DMS 273 treated with DMSO at 0.1 percent for 48 hours (cell line): ENCODE measurements around the gene JAKMIP1.
A peak's percentile ranks its signal among the peaks of the same experiment; 100 is the strongest.

Experiments used
- DNase-seq: peaks from one replicate; lab custom pipeline; 2025; lab: John Stamatoyannopoulos, UW

Gene JAKMIP1

DNA sequence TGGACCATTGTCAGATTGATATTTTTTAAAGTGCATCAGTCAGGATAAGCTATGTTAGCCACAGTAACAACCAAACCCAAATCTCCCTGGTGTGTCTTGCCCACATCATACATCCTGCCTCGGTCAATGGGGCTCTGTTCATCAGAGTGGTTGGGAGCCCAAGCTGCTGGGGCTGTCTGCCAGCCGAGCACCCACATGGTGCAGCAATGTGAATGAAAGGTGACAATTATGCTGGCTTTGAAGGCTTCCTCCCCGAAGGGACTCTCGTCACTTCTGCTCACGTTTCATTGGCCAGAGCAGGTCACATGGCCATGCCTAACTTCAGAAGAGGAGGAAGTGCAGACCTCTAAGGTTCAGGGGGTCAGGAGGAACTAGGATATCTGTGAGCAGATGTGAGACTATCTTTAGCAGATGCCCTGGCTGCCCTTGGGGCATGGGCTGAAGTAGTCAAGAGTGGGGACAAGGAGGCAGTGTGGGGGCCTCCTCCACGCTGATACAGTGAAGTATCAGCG is 1.3 kb upstream of the JAKMIP1 start:
- DNase-seq, result no peak

DNA sequence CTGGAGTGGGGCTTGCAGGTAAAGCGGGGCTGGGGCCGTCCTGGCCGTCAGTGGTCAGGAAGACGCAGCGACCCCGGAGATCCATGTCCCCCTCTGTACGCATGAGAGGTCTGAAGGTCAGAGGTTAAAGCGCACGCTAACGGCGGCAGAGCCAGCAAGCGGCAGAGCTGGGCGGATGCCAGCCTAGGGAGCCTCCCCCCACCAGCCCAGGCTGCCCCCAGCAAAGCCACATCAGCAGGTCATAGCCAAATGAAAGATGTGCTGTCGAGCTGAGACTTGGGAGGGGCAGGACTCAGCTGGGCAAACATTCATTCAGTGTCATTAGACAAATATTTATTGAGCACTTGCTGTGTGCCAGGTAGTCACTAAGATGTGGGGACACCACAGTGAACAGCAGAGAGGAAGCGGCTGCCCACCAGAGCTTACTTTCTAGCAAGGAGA is 593 bp upstream of the JAKMIP1 start:
- DNase-seq, result no peak

DNA sequence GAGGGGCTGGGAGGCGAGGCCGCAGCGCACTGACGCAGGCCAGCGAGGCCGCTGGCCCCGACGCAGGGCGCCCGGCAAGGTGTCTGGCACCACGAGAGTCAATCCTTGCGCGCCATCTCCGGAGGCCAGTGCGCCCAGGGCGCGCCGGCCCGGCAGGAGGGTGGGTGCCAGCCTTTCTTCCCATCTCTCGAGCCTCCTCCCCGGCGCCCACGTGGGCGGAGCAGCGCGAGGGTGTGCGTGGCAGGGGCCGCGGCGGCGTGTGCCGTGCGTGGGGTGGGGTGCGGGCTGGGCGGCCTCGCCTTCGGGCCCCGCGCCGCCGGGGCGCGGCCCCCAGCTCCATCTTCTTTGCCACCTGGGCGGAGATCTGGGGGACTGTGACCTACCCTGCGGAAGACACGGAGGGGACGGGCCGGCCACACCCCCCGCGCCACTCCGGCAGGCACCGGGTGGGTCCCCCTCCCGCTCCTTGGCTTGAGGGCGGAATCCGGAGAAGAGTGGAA is 877 bp downstream of the JAKMIP1 start:
- DNase-seq, result no peak

DNA sequence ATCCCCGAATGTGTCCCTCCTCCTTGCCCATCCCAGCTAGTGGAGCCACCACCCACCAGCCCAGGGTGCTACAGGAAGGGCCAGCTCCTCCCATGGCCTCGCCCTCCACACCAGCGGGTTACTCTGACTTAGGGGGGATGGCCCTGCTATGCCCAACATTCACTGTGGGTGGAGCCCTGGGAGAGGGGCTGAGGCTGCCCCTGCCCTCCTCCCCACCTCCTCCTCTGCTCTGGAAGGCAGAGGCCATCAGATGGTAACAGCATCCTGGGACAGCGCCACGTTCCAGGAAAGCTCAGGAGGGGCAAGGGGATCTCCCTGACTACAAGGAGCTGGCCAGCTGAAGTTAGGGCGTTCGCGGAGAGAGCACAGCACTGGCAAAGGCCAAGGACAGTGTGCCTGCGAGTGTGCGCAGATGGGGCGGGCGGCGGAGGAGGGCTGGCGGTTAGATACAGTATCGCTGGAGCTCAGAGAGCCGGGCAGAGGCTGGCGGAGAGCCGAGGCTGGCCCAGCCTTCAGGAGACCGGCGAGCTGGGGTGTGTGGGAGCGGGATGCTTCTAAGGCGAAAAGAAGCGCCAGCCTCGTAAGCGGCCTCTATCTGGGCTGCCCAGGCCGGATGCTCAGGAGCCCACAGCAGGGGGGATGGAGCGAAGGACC is 1.5 kb downstream of the JAKMIP1 start:
- DNase-seq, result no peak

DNA sequence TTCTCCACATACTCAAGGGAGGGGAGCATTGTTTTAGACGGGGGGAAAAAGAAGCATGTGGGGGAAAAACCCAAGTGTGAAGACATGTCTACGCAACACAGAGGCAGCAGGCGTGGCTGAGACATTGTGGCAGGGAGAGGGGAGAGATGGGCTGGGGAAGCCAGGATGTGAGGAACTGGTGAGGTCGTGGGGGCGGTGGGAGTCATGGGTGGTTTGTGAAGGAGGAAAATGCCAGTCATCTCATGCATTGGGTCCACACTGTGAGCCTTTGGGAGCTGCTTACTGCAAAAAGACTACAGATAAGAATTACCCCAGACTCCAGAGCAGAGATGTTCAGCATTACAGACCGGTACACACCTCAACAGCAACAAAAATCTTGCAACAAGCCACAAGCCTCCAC is 2.1 kb downstream of the JAKMIP1 start:
- DNase-seq, result no peak

DNA sequence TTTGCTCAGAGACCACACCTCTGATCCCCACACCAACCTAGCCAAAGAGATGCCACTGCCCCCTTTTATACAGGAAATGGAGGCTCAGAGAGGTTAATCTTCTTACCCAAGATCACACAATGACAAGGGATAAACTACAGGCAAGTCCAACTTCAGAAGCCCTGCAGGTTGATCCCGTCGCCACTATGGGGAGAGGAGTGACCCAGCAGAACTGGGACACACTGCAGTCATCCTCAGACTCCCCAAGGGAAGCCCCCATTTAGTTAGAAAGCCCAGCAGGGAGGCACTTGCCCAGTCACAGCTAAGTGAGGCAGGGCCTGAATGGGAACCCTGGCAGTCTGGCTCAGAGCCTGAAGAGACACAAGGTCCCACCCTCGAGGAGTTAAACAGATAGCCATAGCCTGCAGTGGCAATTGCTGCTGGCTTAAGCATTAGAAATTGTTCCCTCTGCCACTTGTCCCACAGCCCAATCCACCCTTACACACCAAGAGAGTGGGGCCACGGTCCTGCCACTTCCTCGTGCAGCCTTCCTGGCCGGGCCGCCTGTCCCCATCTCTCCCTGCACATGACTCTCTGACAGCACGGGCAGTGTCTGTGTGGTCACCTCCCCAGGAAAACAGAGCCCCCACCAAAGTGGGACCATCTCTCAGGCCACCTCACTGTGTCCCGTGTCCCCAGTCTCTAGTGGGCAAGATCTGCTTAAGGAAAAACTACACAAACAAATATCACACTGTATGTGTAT is 2.7 kb downstream of the JAKMIP1 start:
- no peak for DNase-seq

DNA sequence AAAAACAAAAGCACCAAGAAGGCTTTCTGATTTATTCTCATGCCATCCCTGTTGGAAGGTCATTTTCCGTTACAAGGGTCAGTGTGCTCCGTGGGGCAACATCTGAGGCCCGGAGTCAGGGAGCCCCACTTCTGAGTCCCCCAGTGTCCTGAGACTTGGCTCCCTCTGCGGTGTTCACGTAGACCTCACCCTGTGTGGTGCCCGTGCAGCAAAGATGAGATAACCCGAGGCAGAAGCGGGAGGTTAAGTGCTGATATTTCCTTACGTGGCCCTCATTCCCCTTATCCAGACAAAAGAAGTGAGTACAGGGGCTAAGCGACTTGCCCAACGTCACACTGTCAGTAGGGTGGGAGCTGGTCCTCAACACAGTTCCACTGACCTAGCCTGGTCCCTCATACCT is 3.5 kb downstream of the JAKMIP1 start:
- DNase-seq, result no peak

DNA sequence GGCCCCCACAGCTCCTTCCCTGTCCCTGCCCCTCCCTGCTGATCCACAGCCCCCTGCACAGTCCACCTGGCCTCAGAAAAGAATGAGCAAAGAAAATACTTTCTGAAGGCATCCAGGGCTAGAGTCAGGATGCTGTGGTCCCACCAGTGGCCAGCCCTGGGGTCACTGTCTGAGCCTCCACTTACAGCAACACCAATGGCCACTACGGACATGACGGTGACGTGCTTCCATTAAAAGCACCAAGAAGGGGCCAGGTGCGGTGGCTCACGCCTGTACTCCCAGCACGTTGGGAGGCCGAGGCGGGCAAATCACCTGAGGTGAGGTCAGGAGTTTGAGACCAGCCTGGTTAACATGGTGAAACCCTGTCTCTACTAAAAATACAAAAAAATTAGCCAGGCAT is 4.0 kb downstream of the JAKMIP1 start:
- DNase-seq, result no peak

DNA sequence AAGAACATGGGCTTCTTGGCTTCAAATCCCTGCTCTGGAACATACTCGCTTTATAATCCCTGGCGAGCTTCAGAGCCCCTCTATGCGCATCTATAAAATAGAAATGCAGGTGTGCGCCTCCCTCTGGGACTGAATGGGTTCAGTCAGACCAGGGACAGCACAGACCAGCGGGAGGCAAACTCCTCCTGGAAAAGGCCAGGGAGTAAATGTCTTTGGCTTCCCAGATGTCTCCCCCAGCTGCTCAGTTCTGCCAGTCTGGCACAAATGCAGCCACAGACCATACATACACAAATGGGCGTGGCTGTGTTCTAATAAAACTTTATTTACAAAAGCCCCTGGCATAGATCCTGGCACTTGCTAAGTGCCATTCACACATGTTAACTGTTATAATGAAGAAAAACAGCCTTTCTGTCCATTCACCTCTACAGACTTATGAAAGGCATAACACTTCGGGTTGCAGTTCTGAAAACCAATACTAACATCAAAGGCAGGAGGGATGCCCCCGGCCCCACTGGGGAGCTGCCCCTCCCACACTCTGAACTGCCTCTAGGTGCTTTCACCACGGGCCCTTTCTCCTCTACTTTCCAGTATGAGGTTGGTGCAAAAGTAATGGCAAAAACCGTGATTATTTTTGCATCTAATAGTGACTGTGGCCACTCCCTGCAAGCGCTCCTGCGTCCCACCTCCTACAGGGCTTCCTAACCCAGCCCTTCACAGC is 4.6 kb downstream of the JAKMIP1 start:
- peak; percentile 38 for DNase-seq

DNA sequence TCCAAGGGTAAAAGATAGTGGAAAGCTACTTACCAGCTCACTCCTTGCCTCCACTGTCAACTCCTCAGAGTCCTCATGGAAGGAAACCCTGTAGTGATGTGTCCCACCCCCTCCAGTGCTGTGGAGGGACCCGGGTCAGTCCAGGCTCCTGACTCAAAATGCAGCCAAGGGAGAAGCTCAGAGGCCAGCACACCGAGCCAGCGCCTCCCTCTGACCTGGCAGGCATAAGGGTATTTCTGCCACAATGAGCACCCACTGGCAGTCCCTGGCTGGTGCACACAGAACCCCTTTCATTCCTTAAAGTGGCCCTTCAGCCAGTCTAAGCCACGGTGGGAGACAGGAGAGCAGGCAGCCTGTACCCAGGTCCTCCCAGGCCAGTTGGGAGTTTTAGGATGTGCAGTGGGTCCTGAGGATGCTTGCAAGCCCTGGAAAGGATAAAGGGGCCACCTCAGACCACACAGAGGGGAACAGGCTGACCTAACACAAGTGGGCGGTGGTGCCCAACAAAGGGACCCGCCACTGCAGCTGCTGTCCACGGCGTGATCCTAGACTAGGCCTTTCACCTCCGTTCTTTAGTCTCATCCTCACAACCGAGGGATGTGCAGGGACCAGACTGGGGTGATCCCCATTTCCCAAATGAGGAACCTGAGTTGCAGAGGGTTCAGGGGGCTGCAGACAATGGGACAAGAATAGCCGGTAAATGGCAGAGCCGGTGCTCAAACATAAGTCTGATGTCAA is 5.7 kb downstream of the JAKMIP1 start:
- no peak for DNase-seq

DNA sequence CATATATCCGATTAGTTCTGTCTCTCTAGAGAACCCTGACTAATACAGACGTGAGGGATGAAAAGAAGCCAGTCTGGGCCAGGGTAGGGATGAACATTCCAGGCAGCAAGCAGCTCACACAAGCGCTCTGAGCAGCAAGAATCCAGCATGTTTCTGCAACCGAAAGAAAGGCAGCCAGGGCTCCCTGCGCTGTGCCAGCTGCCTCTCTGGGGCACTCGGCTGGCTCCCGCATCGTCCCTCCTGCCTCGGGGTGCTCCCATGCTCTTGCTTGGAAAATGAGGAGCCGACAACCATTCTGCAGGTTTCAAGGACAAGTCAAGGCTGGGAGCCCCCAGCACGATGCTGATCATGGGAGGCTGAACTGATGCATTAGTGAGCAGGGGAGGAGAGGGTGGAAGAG is 7.0 kb downstream of the JAKMIP1 start:
- no peak for DNase-seq

DNA sequence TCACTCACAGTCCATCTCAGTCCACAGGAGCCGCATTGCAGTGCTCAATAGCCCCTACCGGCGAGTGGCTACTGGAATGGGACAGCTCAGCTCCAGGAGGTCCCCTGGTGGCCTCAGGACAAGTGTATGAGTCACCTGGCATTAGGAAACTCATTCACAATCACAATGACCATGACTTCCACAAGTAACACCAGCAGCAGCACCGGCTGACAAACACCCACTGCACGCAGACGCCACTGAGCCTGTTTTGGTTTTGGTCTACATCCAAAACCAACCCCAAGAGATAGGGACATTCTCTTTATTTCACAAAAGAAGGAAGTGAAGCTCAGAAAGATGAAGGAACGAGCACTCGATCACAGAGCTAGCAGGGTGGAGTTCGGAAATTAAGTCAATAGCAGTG is 8.1 kb downstream of the JAKMIP1 start:
- DNase-seq, result no peak

DNA sequence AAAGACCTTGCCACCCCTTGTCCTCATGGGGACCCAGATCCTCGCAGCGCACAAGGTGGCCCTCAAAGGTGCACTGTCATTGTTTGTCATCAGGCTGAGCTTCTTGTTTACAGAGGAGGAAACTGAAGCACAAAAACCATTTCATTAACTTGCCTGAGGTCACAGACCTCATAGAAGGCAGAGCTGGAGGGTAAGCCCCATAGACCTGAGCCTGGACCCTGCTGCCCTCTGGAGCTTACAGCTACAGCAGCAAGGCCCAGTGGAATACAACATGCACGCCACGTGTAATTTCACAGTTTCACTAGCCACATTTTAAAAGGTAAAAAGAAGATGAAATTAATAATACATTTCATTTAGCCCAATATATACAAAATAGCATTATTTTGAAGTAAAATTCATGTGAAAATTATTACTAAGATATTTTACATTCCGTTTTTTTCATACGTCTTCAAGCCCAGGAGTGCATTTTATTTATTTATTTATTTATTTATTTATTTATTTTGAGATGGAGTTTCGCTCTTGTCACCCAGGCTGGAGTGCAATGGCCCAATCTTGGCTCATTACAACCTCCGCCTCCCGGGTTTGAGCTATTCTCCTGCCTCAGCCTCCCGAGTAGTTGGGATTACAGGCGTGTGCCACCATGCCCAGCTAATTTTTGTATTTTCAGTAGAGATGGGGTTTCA is 8.8 kb downstream of the JAKMIP1 start:
- no peak for DNase-seq

DNA sequence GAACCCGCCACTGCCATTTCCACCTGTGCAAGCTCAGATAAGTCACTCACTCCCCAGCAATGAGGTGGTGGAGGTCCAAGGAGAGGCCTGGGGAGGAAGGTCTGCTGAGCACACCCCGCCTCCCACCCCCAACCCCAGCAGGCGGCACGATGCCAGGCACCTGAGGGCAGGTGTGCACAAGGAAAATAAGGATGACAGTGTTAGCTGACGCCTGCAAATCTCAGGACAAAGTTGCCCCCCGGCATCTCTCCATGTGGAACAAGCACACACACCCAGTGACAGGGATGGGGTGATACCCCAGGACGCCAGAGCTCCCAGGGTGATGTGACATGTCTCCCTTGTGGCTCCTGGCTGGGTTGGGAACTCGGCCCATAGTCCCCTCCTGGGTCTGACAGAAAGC is 9.9 kb downstream of the JAKMIP1 start:
- no peak for DNase-seq

DNA sequence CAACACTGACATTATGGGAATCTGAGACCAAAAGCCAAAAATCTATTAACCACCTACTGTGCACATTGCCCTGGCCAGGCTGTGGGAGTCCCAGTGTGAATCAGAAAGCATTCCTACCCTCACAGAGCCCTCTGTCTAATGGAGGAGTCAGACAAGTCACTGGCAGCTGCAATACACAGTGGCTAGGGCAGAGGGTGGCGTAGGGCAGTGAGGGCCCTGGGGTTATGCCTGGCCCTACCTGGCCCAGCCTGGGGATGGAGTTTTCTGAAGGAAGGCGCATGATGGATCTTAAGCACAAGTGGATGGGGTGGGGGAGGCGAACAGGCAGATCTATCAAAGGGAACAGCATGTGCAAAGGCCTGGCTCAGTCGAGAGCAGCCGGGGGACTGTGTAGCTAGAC is 10.8 kb downstream of the JAKMIP1 start:
- DNase-seq, result no peak

DNA sequence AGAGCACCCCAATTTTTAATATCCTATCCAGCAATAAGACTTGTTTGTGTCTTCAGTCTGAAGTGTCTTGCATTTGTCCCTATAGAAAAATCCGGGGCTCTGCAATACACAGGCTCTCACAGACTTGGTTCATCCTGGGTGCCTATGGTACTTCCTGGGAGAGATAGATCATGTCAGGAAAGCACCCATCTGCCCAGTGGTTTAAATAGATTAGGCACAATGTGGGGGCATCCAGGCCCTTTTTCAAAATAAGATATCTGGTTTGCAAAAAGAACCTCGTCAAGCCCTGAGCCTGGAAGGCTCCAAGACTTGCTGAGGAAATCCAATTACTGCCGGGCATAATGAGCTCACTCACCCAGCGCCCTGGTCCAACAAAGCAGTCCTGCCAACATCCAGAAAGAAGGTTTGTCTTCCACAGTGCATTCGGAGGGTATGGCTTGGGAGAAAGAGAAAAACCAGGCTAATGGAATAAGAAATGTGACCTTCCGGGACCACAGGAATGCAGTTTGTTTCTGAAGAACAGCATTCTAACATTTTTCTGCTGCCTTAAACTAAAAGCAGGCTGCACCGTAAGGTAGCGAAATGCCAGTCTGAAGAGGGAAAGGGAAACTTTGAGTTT is 11.6 kb downstream of the JAKMIP1 start:
- no peak for DNase-seq

DNA sequence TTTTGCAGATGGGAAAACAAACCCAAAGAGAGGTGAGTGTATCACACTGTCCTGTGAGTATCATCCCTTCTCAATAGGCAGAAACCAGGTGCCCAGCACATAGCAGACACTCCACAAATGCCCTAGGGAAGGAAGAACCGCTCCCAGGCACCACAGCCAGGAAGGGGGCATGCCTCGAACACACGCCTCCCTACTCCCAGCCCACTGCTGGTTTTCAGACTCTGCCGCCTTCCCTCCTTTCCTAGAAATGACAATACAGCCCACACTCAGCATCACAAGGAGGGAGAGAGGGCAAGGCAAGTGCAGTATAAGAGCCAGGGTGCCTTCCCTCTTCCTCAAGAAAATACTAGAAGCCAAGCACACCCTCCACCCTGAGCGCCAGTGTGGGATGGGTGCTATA is 16.2 kb downstream of the JAKMIP1 start:
- no peak for DNase-seq

DNA sequence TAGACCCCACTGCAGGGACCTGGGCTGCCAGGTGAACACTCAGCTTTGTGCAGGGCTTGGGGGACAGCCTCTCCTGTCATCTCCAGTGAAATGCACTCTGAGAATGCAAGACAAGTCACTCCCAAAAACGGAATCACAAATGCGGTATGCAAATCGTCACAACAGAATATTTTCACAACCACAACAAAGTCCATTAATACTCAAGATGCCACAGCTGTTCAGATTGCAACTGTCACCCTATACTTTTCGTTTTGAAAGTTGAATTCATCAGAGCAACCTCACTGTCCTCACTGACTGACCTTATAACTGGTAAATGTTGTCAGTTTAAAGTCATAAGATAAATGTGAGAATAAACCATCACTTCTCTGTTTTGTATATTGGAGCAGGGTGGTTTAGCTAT is 16.6 kb downstream of the JAKMIP1 start:
- DNase-seq, result no peak

DNA sequence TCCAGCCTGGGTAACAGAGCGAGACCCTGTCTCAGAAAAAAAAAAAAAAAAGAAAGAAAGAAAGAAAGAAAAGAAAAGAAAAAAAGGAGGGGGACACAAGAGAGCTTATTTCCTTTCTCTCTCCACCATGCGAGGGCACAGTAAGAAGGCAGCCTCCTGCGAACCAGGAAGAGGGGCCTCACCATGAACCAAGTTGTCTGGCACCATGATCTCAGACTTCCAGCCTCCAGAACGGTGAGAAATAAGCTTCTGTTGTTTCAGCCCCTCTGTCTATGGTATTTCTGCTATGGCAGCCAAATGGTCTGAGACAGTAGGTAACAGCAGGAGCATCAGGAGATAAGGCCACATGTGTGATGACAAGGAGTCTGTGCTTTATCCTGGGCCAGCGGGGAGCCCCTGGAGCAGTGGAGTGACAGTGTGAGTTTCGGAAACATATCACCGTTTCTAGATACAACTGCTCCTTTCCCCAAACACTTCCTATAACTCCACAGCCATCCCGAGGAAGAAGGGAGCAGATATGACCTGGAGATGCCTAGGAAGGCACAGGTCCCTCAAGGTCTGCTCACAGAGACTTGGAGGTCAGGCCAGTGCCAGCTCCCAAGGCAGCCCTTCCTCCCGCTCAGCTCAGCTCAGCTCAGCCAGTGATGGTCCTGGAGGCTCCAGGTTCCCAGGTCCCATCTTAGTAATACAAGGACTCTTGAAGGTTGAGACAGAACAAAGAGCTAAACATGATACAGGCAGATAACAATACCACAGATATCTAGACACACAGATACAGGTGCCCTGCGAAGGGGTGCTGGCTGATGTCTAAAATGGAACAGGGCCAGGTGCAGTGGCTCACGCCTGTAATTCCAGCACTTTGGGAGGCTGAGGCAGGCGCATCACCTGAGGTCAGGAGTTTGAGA is 17.7 kb downstream of the JAKMIP1 start:
- no peak for DNase-seq
